ENCODE results near the gene PDCD11. TPM values are rescaled to one million over a fixed set of nuclear protein-coding genes. Genes with fewer than 3 reads are reported as not detected.

The PDCD11 gene
- total and polyA plus RNA-seq, 4 donors, result 8.3 to 20.9 (median 9.8) TPM

DNA sequence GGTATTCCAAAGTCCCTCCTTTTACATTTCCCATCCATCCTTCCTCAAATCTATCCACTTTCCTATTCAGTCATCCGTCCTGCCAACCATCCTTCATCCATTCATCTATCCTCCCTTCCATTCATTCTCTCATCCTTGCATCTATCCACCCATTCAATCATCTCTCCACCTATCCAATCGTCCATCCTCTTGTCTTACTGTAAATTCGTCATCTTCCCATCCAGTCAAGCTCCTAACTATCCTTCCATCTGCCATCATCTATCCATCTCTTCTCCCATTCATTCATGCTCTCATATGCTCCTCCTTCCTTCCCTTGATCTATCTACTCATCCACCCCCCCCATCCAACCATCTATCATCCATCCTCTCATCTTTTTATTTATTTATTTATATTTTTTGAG lies 77.7 kb downstream of the PDCD11 start:
- TF ChIP-seq JUND (IDR thresholded peaks at IDR 0.05) (no peak), FOXA2 (IDR thresholded peaks at IDR 0.05) (no peak), HNF4A (conservative IDR thresholded peaks at IDR 0.05) (no peak), HNF4G (IDR thresholded peaks at IDR 0.05) (no peak), SP1 (IDR thresholded peaks at IDR 0.05) (no peak), EGR1 (IDR thresholded peaks at IDR 0.05; ENCODE audit: low read depth in 2 of 2) (no peak)
- TF ChIP-seq, protein P1, sequence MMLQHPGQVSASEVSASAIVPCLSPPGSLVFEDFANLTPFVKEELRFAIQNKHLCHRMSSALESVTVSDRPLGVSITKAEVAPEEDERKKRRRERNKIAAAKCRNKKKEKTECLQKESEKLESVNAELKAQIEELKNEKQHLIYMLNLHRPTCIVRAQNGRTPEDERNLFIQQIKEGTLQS (IDR thresholded peaks at IDR 0.05), result no peak
- TF ChIP-seq, protein P2, sequence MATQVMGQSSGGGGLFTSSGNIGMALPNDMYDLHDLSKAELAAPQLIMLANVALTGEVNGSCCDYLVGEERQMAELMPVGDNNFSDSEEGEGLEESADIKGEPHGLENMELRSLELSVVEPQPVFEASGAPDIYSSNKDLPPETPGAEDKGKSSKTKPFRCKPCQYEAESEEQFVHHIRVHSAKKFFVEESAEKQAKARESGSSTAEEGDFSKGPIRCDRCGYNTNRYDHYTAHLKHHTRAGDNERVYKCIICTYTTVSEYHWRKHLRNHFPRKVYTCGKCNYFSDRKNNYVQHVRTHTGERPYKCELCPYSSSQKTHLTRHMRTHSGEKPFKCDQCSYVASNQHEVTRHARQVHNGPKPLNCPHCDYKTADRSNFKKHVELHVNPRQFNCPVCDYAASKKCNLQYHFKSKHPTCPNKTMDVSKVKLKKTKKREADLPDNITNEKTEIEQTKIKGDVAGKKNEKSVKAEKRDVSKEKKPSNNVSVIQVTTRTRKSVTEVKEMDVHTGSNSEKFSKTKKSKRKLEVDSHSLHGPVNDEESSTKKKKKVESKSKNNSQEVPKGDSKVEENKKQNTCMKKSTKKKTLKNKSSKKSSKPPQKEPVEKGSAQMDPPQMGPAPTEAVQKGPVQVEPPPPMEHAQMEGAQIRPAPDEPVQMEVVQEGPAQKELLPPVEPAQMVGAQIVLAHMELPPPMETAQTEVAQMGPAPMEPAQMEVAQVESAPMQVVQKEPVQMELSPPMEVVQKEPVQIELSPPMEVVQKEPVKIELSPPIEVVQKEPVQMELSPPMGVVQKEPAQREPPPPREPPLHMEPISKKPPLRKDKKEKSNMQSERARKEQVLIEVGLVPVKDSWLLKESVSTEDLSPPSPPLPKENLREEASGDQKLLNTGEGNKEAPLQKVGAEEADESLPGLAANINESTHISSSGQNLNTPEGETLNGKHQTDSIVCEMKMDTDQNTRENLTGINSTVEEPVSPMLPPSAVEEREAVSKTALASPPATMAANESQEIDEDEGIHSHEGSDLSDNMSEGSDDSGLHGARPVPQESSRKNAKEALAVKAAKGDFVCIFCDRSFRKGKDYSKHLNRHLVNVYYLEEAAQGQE (IDR thresholded peaks at IDR 0.05), result no peak
- TF ChIP-seq, protein P3, sequence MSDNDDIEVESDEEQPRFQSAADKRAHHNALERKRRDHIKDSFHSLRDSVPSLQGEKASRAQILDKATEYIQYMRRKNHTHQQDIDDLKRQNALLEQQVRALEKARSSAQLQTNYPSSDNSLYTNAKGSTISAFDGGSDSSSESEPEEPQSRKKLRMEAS (IDR thresholded peaks at IDR 0.05), result no peak
- TF ChIP-seq, protein P4, sequence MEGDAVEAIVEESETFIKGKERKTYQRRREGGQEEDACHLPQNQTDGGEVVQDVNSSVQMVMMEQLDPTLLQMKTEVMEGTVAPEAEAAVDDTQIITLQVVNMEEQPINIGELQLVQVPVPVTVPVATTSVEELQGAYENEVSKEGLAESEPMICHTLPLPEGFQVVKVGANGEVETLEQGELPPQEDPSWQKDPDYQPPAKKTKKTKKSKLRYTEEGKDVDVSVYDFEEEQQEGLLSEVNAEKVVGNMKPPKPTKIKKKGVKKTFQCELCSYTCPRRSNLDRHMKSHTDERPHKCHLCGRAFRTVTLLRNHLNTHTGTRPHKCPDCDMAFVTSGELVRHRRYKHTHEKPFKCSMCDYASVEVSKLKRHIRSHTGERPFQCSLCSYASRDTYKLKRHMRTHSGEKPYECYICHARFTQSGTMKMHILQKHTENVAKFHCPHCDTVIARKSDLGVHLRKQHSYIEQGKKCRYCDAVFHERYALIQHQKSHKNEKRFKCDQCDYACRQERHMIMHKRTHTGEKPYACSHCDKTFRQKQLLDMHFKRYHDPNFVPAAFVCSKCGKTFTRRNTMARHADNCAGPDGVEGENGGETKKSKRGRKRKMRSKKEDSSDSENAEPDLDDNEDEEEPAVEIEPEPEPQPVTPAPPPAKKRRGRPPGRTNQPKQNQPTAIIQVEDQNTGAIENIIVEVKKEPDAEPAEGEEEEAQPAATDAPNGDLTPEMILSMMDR (IDR thresholded peaks at IDR 0.05; ENCODE audit: low read depth, low read length, missing input control), result no peak
- 89% methylated on average over 3 of the region's 3 CpGs for WGBS

DNA sequence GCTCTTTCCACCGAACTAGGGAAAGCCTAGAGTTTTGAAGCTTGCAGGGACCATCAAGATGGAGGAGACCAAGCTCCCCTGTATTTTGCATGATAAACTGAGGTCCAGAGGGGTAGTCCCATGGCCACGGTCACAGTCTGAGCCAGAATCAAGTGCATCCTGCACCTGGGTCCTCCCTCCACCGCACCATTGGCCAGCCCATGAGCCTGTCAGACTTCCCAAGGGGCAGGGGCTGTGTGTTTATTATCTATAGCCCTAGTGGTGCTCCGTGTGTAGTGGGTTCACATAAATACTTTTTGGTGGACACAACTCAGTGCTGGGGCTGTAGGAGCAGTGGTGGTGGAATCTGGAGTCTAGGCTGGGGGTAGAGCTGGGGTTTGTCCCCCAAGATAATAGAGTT lies 79.0 kb downstream of the PDCD11 start:
- TF ChIP-seq, protein P3 (IDR thresholded peaks at IDR 0.05), result no peak
- TF ChIP-seq GABPA (IDR thresholded peaks at IDR 0.05 in 1 of 2, conservative IDR thresholded peaks at IDR 0.05 in 1 of 2), result no peak
- H3K4me3 ChIP-seq (ENCODE audit: low read depth in 1 of 3, low read length in 3 of 3), result no peak overlapping the region
- H3K9me3 ChIP-seq (ENCODE audit: control insufficient read depth in 4 of 4, low read length in 3 of 4), result no peaks in the 10 kb centered on the region
- no peaks in the 10 kb centered on the region for H3K4me1 ChIP-seq (ENCODE audit: control insufficient read depth in 4 of 4, insufficient read depth in 4 of 4, low read length in 3 of 4)
- H3K36me3 ChIP-seq (ENCODE audit: control insufficient read depth in 4 of 4, insufficient read depth in 3 of 4, low read depth in 1 of 4, low read length in 3 of 4), result no peaks in the 10 kb centered on the region
- no peak for DNase-seq (ENCODE audit: low spot score)
- WGBS, result 90% methylated on average over 4 of the region's 4 CpGs
- no peak overlapping the region for H3K9ac ChIP-seq (ENCODE audit: low read depth in 1 of 2, low read length in 2 of 2)
- H3K27me3 ChIP-seq (ENCODE audit: control insufficient read depth in 4 of 4, insufficient read depth in 4 of 4, low read length in 3 of 4), result no peaks in the 10 kb centered on the region
- no peak overlapping the region for H3K27ac ChIP-seq (ENCODE audit: low read depth in 1 of 2, low read length in 2 of 2)

More for the DNA sequence above, 77.7 kb downstream of the PDCD11 start:
- Histone ChIP-seq H3K9me3 (ENCODE audit: control insufficient read depth in 4 of 4, low read length in 3 of 4) (no peaks in the 10 kb centered on the region), H3K27me3 (ENCODE audit: control insufficient read depth in 4 of 4, insufficient read depth in 4 of 4, low read length in 3 of 4) (no peaks in the 10 kb centered on the region), H3K27ac (ENCODE audit: low read depth in 1 of 2, low read length in 2 of 2) (no peak overlapping the region), H3K36me3 (ENCODE audit: control insufficient read depth in 4 of 4, insufficient read depth in 3 of 4, low read depth in 1 of 4, low read length in 3 of 4) (no peaks in the 10 kb centered on the region), H3K4me3 (ENCODE audit: low read depth in 1 of 3, low read length in 3 of 3) (no peak overlapping the region), H3K9ac (ENCODE audit: low read depth in 1 of 2, low read length in 2 of 2) (no peak overlapping the region), H3K4me1 (ENCODE audit: control insufficient read depth in 4 of 4, insufficient read depth in 4 of 4, low read length in 3 of 4) (no peaks in the 10 kb centered on the region)
- DNase-seq (ENCODE audit: low spot score), result no peak

Data from liver (tissue), 9 donors.